ENCODE results near the gene CHI3L2.
A peak's percentile ranks its signal among the peaks of the same experiment; 100 is the strongest.

Gene CHI3L2, protein sequence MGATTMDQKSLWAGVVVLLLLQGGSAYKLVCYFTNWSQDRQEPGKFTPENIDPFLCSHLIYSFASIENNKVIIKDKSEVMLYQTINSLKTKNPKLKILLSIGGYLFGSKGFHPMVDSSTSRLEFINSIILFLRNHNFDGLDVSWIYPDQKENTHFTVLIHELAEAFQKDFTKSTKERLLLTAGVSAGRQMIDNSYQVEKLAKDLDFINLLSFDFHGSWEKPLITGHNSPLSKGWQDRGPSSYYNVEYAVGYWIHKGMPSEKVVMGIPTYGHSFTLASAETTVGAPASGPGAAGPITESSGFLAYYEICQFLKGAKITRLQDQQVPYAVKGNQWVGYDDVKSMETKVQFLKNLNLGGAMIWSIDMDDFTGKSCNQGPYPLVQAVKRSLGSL

DNA sequence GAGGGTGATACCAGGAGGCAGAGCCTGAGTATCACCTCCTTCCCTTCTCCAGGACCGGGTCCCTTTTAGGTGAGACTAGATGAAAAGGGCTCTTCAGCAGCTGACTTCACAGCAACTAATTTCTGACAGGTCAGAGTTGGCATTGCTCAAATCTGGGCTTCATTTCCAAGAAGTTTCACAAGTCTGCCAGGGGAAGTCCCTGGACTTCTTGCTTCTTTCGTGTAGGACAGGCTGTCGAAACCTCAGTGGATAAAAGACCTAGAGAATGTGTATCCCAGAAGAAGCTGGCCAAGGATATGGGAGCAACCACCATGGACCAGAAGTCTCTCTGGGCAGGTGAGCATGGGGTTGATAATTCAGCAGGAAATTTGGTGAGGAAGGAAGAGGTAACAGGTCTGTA lies at the start of gene CHI3L2:
Gene CHI3L2, plus strand, starts transcription at position 280 of the 400 bp plus-strand sequence. Its CDS starts 17 bp downstream, at position 297.
- no peak for DNase-seq

DNA sequence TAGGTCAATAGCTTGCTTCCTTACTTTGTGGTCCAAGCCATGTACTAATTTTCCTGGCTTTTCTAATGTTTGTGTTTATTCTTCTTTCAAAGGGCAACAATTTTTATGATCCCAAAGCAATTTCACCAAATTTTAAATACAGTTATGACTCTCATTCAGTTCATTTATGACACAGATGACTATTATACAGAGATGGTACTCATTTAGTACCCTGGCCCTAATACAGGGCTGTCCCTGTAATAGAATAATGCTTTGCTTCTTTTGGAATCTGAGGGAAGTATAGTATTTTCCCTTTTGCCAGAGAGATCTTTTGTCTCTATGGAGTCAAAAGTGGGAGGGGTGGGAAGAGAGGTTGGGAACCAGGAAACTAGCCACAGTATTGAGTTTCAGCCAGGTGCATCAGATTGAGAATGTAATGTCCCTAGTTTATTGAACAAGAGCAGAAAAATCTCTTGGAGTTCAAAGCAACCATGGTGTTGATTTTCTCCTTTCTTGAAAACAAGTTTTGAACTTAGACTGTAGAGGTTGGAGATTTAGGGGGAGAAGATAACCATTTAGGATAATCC lies 47.5 kb upstream of the CHI3L2 start:
- no peak for DNase-seq

DNA sequence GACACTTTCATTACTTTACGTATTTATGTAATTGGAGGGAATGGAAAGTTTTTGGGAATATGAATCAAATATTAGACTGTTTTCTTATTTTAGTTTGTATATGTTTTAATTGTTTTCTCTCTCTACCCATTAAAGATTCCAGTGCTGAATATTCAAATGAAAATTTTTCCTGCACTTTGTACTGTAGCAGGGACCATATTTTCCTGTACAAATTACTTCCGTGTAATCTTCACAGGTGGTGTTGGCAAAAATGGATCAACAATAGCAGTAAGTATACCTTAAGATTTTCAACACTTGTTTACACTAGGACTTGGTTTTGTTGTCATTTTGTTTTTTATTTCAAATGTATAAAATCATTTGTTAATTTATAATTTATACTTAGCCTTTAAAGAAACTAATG lies 45.5 kb upstream of the CHI3L2 start:
- no peak for DNase-seq

DNA sequence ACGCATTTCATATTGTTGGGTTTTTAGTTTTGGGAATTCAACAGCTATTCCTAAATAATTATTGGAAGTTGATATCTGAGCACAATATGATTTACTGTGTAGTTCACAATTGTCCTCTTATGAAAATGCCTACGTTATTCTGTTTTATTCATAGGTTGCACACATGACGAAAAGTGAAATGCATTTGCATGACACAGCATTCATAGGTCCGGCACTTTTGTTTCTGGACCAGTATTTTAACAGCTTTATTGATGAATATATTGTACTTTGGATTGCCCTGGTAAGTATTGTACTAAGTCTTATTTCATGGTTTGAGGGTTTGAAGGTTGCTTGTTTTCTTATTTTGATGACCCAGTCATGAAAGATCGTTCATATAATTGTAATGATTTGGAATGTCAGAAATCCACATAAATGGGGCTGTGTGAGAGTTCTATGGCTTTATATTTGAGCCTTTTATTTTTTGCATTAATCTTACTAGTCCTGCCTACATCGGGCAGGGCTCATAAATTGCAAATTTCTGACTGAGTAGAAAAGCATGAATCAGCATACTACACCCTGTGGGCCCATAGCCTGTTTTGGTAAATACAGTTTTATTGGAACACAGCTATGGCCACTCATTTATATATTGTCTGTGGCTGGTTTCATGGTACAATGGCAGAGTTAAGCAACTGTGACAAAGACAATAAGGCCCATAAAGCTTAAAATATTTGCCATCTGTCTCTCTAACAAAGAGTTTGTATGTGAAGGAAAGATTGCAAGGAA lies 44.0 kb upstream of the CHI3L2 start:
- no peak for DNase-seq

DNA sequence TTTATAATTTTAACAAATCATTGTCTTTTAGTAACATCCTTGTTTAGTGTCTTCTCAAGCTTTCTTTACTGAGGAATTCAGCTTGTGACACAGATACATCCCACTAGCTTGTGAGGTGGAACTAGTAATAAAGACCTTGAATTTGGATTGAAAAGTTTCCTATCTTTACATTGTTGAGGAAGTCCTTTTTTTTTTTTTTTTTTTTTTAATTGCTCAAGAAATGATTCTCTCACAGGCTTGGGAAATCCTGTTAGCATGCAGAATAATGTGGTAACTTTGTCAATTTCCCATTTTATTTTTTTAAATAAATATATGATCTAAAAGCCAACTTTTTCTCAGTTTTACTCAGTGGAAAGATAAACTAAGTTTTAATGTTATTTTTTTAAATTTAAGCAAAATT lies 42.9 kb upstream of the CHI3L2 start:
- DNase-seq, result no peak

DNA sequence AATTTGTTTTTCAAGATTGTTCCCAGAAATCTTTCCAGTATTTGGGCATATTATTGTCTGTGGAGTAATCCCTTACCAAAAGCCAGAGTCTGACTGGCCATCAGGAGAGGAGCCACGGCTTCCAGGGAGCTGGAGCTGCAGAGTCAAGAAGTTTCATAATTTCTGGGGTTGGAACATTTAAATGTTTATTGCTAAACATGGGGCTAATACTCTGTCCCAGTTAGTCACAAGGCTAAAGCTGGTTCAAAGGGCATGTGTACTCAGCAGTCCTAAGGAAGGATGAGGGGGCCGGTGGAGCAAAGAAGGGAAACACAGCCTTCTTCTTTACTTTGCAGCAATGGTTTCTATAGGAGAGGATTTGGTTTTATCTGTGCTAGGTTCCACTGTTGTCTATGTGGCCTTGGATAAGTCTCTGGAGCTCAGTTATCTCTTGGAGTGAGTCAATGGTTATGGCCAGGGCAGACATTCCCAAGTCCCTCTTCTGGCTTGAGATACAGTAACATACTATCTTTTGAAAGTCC lies 36.5 kb upstream of the CHI3L2 start:
- no peak for DNase-seq

DNA sequence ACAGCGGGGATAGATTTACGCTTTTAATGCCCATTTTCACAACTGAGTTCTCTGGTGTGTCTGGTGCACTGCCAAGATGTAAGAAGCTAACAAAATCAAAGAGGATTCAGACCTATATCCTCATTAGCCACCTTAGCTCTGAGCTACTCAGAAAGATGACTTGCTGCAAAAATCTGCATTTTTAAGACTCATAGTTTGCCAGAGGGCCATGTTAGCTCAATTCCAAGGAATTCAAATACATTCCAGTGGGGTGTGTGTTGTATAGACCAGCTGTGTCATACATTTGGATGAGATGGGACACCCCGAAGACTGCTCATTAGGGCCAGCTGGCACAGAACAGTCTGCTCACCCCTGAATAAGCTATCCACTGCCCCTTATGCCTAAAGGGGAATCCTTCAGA lies 36.0 kb upstream of the CHI3L2 start:
- peak; percentile 91 for DNase-seq

DNA sequence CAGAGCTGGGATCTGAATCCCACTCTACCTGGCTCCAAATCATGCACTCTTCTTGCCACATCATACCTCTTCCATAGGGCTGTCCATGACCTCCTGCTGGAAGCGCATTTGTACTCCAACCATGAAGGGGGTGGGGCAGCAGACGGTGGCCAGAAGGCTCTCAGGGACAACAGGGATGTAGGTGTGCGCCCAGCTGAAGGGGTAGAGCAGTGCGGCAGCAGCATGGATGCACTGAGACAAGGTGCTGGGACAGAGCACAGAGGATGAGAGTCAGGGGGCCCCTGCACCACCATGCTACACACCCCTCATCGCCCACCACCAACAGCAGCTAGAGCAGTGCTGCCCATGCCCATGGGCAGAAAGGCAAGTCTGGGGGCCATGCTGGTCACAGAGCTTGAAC lies 35.4 kb upstream of the CHI3L2 start:
- DNase-seq, result no peak

DNA sequence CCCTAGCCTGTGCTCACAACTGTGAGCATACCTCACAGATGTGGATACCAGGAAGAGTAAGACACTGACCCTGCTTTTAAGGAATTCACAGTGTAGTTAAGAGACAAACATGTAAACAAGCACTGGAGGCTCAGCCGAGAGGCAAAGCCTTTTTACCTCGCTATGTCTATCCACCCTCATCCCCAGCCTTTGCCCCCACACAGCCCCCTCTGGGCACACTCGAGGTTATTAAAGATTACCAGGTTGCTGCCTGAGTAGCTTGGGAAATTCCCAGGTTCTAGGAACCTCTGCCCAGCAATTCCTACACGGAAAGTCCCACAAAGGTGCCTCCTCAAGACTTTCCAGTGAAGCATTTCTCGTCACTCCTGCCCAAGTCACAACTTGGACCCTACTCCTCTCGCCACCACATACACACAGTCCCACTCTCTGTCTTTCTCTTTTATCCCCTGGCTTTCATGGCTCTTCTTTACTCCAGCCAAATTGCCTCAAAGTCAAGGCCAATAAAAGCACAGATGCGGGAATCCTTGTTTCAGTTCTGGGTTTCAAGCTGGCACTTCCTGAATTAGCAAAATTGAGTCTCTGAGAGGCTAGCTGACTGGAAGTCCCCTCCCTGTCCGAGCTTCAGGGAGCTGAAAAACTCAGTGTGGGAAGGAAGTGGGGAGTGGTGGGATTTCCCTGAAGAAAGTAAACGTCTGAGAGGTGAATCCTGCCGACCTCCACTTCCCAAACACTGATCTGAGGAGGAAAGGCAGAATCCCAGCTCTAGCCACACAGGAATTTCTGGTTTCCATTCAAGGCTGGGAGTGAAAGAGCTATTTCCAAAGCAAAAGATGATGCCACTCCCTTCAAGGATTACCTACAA lies 34.6 kb upstream of the CHI3L2 start:
- peak; percentile 52 for DNase-seq

DNA sequence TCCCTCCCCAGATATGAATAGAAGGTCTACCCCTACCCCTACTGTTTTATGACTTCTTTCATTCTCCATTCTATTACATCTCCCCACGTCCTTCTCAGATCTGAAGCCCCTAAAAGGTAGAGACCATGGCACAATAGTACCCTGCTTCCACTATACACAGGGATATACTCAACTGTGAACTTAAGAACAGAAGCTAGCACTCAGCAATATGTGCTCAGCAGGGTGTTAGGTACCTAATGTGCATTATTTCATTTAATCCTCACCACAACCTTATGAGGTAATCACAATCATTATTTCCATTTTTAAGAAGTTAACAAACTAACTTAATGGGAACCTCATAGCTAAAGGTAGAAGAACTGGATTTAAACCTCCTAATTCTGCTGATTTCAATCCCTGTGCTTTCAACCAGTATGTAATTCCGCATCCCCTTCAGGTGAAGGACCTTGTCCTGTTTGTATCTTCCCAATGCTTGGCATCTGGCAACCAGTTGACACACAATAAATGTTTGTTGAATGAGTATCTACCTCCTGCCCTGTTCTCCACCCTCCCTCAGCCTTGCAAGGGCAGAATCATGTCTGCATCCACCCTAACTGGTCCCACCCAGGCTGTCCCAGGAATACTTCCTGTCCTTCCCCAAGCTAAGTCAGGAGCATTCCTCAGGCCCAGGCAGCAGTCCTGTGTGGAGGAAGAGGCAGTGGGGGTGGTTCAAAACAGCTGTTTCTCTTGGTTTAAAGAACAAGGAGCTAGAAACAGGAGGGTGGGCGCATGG lies 33.6 kb upstream of the CHI3L2 start:
- peak; percentile 44 for DNase-seq

DNA sequence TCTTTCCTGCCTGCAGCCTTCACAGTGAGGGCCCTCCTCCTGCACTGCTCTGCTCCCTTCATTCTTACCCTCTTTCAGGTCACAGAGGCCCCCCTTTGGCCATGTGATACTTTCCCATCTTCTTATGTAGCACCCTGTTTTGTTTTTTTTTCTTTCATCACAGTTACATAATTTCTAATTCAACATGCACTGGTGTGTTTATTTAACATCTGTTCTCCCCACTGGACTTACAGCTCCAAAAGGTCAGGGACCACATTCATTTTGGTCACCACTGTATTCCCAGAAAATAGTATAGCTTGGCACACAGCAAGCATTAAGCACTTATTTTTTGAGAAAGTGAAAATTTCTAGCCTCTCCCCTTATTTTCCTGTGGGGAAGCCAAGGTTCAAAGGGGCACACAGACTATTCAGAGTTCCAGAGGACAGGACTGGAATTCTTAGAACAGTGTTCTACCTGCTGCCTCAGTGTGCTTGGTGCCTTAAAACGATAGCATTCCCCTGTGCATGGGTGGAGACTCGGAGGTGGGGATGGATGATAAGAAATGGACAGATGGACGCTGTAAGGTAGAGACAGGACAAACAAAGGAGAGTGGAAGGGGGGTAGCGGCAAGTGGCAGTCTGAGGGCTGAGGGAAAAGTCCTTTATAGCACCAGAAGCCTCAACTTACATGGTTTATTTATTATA lies 32.4 kb upstream of the CHI3L2 start:
- no peak for DNase-seq

DNA sequence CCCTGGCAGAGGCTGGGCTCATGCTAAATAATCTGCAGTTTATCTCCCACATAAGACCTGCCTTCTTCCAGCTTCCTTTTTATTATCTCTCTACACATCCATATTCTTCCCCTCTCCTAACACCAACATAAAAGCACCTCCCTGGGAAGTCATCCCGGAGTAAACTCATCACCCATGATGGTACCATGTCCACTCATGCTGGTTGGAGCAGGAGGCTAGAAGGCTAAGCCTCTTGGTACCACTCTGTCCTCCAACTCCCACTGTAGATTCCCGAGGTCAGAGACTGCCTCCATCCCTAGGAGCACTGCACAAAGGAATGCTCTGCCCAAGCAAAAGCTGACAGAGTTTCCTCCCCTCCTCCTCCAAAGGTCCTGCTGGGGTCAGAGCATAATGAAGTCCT lies 31.3 kb upstream of the CHI3L2 start:
- no peak for DNase-seq

DNA sequence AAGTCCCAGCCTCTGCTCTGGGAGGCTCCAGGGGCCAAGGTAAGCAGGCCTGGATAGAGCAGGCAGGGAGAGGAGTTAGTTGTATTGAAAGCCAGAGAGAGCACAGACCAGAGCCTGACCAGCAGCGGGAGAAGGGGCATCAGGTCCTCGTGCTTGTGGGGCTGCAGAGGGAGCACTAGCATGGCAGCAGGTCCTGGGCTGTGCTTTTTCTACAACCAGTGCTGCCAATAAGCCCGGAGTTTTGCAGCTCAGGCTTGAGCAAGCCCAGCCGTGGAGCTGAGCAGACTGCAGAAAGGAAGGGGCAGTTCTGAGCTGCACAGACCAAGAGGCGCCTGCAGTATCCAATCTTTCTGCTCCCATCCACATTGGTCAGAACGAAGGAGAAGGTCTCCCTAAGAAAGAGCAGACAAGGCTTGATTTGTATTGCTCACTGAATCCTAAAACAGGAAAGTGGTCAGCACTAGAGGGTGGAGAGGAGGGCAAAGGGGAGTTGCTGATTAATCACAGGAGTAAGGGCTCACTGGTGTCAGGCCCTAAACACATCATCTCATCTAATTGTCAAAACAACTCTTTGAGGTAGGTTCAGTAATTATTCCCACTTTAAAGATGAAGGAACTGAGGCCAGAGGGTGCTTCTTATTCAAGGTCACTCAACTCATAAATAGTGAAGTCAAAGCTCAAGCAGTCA lies 29.8 kb upstream of the CHI3L2 start:
- DNase-seq, result no peak

DNA sequence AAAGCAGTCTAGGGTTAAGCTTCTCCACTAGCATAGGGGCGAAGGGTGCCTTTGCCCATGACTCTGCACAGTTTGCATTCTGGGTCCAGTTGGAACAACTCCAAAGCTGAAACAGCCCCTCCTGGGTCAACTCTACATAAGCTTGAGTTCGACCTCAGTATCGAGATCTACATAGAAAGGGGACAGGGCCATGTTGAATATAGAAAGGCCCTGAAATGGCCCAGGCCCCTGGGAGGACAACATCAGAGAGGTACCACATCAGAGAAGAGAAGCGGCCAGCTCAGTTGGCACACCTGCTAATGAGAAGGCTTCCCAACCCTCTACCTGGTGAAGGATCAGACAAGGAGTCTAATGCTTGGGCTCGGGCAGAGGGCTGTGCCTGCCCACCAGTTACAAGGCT lies 28.7 kb upstream of the CHI3L2 start:
- DNase-seq, result no peak

DNA sequence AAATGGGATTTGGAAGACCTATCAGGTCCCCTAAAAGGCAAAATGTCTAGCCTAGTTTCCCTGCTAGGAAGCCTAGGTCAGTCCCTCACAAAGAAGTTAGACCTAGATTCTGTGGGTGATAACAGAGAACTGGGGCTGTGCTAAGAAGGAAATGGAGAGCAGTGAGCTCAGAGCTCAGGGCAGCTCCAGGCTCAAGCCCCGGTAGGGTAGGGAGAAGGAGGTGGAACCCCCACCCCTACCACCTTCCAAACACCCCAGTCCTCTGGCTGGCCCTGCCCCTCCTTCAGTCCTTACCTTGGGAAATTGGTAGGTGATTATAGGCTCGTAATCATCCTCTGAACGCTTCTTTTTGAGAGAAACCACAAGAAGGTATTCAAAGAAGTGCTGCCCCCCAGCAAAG lies 28.2 kb upstream of the CHI3L2 start:
- DNase-seq, result no peak

DNA sequence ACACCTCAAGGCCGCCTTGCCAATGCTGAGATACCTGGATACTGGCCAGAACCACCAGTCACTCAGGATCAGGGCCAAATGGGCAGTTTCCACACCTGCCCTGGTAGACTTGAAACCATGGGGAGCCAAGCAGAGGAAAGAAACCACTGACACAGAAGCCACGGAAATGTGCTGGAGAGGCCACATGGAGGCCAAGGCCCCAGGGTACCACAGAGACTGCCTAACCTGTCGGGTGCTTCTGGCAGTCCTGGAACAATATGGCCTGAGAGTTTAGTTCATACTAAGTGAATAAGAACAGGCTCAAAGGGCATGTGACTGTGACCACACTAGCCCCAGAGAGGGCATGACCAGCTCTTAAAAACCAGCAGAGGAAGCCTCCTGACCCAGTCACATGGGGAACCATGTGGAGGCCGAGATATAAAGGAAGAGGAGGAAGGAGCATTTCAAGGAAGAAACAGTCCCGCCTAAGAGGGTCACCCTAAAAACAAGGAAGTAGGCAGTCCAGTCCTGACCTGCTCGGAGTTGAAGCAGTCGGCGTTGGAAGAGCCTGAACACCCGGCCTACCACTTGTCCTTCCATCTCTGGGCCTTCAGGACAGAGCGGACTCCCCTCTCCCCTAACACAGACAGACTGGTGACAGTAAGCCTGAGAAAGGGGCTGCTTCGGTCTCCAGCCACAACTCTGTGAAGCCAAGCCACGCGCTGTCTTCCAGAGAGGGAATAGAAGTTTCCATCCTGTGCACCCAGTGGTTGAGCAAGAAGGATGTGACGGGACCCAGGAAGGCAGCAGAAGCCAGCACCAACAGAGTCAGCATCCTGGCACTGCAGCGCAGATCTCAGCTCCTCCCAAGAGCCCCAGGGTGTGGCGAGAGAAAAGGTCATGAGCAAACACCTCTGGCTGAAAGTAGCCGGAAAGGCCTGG lies 27.4 kb upstream of the CHI3L2 start, which contains the start of gene DENND2D:
Gene DENND2D, minus strand, starts transcription at position 766 of the 921 bp plus-strand sequence. Its CDS starts 187 bp downstream, at position 579.
- no peak for DNase-seq

DNA sequence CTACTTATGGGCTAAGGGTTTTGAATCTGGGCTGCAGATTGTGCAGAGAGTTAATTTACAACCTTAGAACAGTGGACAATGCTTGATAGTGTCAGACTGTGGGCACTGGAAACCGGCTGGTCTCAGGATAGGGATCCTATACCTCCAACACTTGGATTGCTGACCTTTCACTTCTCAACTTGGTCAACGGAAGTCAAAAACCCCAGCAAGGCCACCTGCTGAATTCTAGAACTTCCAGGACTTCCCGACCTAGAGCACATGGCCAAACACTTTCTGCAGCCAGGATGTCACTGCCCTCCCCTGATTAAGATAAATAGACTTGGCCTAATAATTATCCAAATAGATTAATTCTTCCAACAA lies 26.7 kb upstream of the CHI3L2 start:
- no peak for DNase-seq

DNA sequence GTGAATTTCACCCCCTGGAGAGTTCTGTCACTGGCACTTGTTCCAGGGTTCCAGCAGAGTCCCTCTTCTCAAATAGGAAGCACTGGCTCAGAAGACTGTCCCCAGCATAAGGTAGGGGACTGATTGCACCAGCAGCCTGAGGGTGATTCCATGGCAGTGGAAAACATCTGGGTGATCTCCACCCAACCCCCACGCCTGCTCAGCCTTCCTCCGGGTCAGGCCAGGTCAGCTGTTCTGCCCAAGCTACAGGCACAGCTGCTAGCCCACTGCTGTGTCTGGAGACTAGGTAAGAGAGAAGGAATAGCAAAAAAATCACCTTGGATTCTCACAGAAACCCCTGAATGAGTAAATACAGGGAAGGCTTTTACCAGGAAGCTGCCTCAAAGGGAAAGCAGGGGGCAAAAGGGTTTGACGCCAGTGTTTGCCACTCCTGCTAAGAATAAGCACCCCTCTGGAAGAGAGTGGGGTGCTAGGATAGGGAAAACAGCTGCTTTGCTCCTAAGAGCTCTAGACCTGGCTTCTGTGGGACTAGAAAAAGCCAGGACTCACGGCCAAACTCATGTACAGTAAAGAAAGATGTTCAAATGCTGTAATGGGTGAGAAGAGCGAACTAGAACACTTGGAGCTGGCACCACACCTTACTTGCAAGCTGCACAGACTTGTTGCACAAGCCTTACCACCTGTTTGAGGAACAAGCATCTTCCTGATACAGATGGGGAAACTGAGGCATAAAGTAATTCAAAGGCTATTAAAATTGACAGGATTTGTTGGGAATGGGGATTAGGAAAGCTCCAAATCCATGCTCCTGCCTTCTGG lies 26.0 kb upstream of the CHI3L2 start:
- DNase-seq, result no peak

DNA sequence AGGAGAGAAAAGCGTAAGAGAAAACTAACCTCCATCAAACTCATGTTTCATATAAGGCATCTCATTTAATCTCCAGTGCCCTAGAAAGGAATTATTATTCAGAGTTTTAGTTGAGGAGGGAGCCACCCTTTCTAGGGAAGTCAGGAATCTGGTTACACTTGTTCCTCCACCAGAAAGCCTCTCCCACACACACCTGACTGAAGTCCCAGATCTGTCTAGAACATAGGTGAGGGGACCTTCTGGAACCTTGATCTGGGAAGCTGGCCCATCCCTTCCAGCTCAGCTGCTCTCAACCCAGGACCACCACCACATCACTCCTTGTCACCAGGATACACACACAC lies 25.2 kb upstream of the CHI3L2 start:
- DNase-seq, result no peak

Data from EL (cell line).